ENCODE data around the gene ESR2. TPM values are rescaled to one million over a fixed set of nuclear protein-coding genes. Genes with fewer than 3 reads are reported as not detected.

Gene ESR2
- total RNA-seq, 1 donor from 2014 or later, result 0.17 TPM

GRCh38 chr14:64296561-64296960, 2.4 kb upstream of the ESR2 start:
- TF ChIP-seq, protein P1, sequence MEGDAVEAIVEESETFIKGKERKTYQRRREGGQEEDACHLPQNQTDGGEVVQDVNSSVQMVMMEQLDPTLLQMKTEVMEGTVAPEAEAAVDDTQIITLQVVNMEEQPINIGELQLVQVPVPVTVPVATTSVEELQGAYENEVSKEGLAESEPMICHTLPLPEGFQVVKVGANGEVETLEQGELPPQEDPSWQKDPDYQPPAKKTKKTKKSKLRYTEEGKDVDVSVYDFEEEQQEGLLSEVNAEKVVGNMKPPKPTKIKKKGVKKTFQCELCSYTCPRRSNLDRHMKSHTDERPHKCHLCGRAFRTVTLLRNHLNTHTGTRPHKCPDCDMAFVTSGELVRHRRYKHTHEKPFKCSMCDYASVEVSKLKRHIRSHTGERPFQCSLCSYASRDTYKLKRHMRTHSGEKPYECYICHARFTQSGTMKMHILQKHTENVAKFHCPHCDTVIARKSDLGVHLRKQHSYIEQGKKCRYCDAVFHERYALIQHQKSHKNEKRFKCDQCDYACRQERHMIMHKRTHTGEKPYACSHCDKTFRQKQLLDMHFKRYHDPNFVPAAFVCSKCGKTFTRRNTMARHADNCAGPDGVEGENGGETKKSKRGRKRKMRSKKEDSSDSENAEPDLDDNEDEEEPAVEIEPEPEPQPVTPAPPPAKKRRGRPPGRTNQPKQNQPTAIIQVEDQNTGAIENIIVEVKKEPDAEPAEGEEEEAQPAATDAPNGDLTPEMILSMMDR (IDR thresholded peaks at IDR 0.05; ENCODE audit: insufficient read depth, low read length, poor library complexity, severe bottlenecking), result no peak
- DNase-seq (ENCODE audit: low read depth), result no peak
- Histone ChIP-seq H3K36me3 (ENCODE audit: control insufficient read depth, insufficient read depth, low read length) (no peaks in the 10 kb centered on the region), H3K4me3 (ENCODE audit: low read depth, low read length) (no peak overlapping the region), H3K27me3 (ENCODE audit: control insufficient read depth, insufficient read depth, low read length) (peaks cover 7% of the 10 kb centered on the region)

DNA sequence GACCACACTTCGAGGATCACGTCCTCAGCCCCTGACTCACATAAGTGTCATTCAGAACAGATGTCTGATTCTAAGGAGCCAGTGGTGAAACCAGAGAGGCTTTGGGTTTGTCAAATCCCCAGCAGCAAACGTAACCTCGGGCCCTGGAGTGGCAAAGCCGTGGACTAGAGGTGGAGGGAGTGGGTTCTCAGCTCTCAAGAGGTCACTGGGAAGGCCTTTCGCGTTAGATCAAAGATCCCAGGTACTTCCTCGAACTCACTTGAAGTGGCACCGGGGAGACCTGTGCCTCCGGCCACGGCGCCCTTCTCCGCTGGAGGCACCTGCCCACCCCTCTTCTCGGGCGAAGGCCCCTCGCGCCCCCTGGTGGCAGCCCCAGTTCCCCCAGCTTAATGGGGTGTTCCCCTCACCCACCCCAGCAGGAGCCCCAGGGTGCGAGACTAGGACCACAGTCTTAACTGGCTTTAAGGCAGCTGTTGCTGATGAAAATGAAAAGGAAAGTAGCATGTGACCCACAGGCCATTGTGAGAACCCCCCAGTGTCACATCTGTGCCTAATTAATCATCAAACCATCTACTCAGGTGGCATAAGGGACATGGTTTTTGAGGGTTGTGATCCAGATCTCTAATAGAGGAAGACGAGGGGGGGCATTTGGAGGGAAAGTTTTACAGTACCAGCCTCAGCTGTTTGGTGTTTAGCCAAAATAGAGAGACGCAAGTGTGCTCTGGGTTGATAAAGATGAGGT, 672 bp upstream of the ESR2 start:
- no peaks in the 10 kb centered on the region for H3K36me3 ChIP-seq (ENCODE audit: control insufficient read depth, insufficient read depth, low read length)
- TF ChIP-seq, protein P1 (IDR thresholded peaks at IDR 0.05; ENCODE audit: insufficient read depth, low read length, poor library complexity, severe bottlenecking), result peak; percentile 95
- peaks cover 7% of the 10 kb centered on the region for H3K27me3 ChIP-seq (ENCODE audit: control insufficient read depth, insufficient read depth, low read length)
- H3K4me3 ChIP-seq (ENCODE audit: low read depth, low read length), result peak overlapping the region; percentile 30
- DNase-seq (ENCODE audit: low read depth), result no peak

GRCh38 chr14:64292197-64292596, 2.0 kb downstream of the ESR2 start:
- Histone ChIP-seq H3K27me3 (ENCODE audit: control insufficient read depth, insufficient read depth, low read length) (peaks cover 7% of the 10 kb centered on the region), H3K4me3 (ENCODE audit: low read depth, low read length) (no peak overlapping the region), H3K36me3 (ENCODE audit: control insufficient read depth, insufficient read depth, low read length) (no peaks in the 10 kb centered on the region)
- DNase-seq (ENCODE audit: low read depth), result no peak
- TF ChIP-seq, protein P1 (IDR thresholded peaks at IDR 0.05; ENCODE audit: insufficient read depth, low read length, poor library complexity, severe bottlenecking), result no peak

GRCh38 chr14:64289571-64289970, 4.6 kb downstream of the ESR2 start:
- DNase-seq (ENCODE audit: low read depth), result no peak
- no peak overlapping the region for H3K4me3 ChIP-seq (ENCODE audit: low read depth, low read length)
- H3K36me3 ChIP-seq (ENCODE audit: control insufficient read depth, insufficient read depth, low read length), result no peaks in the 10 kb centered on the region
- H3K27me3 ChIP-seq (ENCODE audit: control insufficient read depth, insufficient read depth, low read length), result peaks cover 7% of the 10 kb centered on the region
- TF ChIP-seq, protein P1 (IDR thresholded peaks at IDR 0.05; ENCODE audit: insufficient read depth, low read length, poor library complexity, severe bottlenecking), result no peak

- TF ChIP-seq, protein P1 (IDR thresholded peaks at IDR 0.05; ENCODE audit: insufficient read depth, low read length, poor library complexity, severe bottlenecking), result no peak
- Histone ChIP-seq H3K36me3 (ENCODE audit: control insufficient read depth, insufficient read depth, low read length) (no peaks in the 10 kb centered on the region), H3K27me3 (ENCODE audit: control insufficient read depth, insufficient read depth, low read length) (no peaks in the 10 kb centered on the region), H3K4me3 (ENCODE audit: low read depth, low read length) (no peak overlapping the region)
- no peak for DNase-seq (ENCODE audit: low read depth)
These were observed 12.4 kb downstream of the ESR2 start for GRCh38 chr14:64281805-64282204.

Measured in kidney epithelial cell (primary cell).